OCI-LY7 (cell line): ENCODE data around the gene SNX10.

ENCODE experiments used
- EZH2phosphoT487 ChIP-seq: fragments of 200-600 bp; sonication (generic); IDR thresholded peaks from 2 replicates; pipeline ENCODE4 v1.6.1; 2018; ENCODE audit warnings: low read depth, borderline replicate concordance, mild to moderate bottlenecking, mixed run types, antibody characterized with exemption, low read length, moderate library complexity, mixed read lengths
- TF ChIP-seq, protein P1 (sequence below): fragments of 200-600 bp; sonication (generic); conservative IDR thresholded peaks from 2 replicates; pipeline ENCODE4 v1.5.1; 2014; ENCODE audit warnings: mild to moderate bottlenecking, antibody characterized with exemption, low read length, moderate library complexity, mixed read lengths

DNA sequence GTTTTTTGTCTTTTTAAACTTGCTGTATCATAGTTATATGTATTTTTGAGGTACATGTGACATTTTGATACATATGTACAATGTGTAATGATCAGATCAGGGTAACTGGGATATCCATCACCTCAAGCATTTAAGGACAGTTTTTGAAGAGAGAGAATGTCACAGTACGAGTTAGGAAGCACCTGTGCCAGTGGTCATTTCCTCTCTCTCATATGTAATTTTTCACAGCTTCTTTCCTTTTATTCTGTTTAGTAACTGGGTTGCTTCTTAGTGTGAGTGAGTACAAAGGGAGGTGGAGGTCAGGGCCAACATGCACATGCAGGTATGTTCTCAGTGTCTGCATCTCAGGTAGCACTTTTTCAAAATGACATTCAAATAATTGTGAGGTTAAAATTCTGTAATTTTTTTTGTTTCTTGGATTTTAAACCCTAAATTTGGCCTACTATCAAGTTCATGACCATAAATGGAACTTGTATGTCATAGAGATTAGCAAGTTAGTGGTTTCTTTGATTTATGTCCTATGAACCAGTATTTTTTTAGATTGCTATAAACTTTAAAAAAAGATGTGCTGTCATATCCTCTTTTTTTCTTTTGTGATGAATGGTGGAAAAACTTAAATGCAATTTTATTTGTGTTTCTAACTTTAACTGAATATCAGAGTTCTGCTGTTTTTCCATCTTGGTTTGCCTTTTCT, 42.7 kb downstream of the SNX10 start:
- TF ChIP-seq, protein P1, sequence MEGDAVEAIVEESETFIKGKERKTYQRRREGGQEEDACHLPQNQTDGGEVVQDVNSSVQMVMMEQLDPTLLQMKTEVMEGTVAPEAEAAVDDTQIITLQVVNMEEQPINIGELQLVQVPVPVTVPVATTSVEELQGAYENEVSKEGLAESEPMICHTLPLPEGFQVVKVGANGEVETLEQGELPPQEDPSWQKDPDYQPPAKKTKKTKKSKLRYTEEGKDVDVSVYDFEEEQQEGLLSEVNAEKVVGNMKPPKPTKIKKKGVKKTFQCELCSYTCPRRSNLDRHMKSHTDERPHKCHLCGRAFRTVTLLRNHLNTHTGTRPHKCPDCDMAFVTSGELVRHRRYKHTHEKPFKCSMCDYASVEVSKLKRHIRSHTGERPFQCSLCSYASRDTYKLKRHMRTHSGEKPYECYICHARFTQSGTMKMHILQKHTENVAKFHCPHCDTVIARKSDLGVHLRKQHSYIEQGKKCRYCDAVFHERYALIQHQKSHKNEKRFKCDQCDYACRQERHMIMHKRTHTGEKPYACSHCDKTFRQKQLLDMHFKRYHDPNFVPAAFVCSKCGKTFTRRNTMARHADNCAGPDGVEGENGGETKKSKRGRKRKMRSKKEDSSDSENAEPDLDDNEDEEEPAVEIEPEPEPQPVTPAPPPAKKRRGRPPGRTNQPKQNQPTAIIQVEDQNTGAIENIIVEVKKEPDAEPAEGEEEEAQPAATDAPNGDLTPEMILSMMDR = no peak
- no peak for TF ChIP-seq EZH2phosphoT487
